CD4-positive, CD25-positive, alpha-beta regulatory T cell (primary cell): ENCODE data around the gene FAF2. TPM values are rescaled to one million over a fixed set of nuclear protein-coding genes. Genes with fewer than 3 reads are reported as not detected.

Experiments
- ATAC-seq, 2 donors: fragments of 150-1000 bp; cut with Tn5 transposase; one replicate each; pipeline ENCODE4 v1.10.0; 2021; ENCODE audit warnings: low read depth in 2 of 2, moderate number of reproducible peaks in 2 of 2, moderate library complexity in 1 of 2
- DNase-seq, 3 donors: peaks; one replicate each; pipeline versions ENCODE4 v3.0.0 to v3.0.0-alpha.2; 2012 to 2022; ENCODE audit warnings: mixed read lengths in 1 of 3
- H3K27ac ChIP-seq: one replicate; pipeline ENCODE4 v1.7.0; 2013; ENCODE audit warnings: mild to moderate bottlenecking, low read length; ENCODE audit not compliant: insufficient read depth, poor library complexity, severe bottlenecking
- H3K27me3 ChIP-seq: one replicate; pipeline ENCODE4 v1.7.0; 2013; ENCODE audit warnings: low read length; ENCODE audit not compliant: control insufficient read depth, insufficient read depth
- H3K36me3 ChIP-seq: one replicate; pipeline ENCODE4 v1.7.0; 2013; ENCODE audit warnings: mild to moderate bottlenecking, low read length, moderate library complexity; ENCODE audit not compliant: control insufficient read depth, insufficient read depth
- H3K4me1 ChIP-seq: 2 replicates; pipeline ENCODE4 v1.7.0; 2013; ENCODE audit warnings: mild to moderate bottlenecking, low read length; ENCODE audit not compliant: insufficient read depth, control insufficient read depth, poor library complexity, severe bottlenecking
- H3K4me3 ChIP-seq: one replicate; pipeline ENCODE4 v1.7.0; 2013; ENCODE audit warnings: low read depth, mild to moderate bottlenecking, low read length, moderate library complexity
- H3K9me3 ChIP-seq, 2 experiments: 1 replicate in 1 of 2; 2 replicates in 1 of 2; pipeline ENCODE4 v1.7.0; 2013; ENCODE audit warnings: low read length in 2 of 2, mild to moderate bottlenecking in 1 of 2, moderate library complexity in 1 of 2; ENCODE audit not compliant: control insufficient read depth in 2 of 2
- H3K27ac Mint-ChIP-seq, 3 donors: one replicate each; pipeline ENCODE4 v1.8.0; 2020 to 2022; ENCODE audit warnings: mild to moderate bottlenecking in 3 of 3, mixed read lengths in 3 of 3, moderate library complexity in 2 of 3
- H3K27me3 Mint-ChIP-seq: one replicate; pipeline ENCODE4 v1.8.0; 2022; ENCODE audit warnings: mild to moderate bottlenecking, mixed read lengths
- H3K36me3 Mint-ChIP-seq: one replicate; pipeline ENCODE4 v1.8.0; 2020; ENCODE audit warnings: mixed read lengths
- H3K4me1 Mint-ChIP-seq, 4 donors: one replicate each; pipeline ENCODE4 v1.8.0; 2020 to 2022; ENCODE audit warnings: mixed read lengths in 4 of 4, mild to moderate bottlenecking in 1 of 4
- H3K4me3 Mint-ChIP-seq, 4 donors: one replicate each; pipeline ENCODE4 v1.8.0; 2020 to 2022; ENCODE audit warnings: mild to moderate bottlenecking in 4 of 4, mixed read lengths in 4 of 4, moderate library complexity in 3 of 4
- H3K9me3 Mint-ChIP-seq, 7 donors: one replicate each; pipeline ENCODE4 v1.8.0; 2020 to 2022; ENCODE audit warnings: mixed read lengths in 7 of 7, mild to moderate bottlenecking in 3 of 7, moderate library complexity in 2 of 7
- polyA plus RNA-seq, 4 donors: library from polyadenylated mRNA; unstranded; fragments of 300-500 nt; fragmentation: Illumina TruSeq; gene quantifications; one replicate each; pipeline ENCODE4 v1.2.3, GENCODE V29; 2021
- total RNA-seq: library from RNA; stranded (reverse); gene quantifications from one replicate; pipeline ENCODE4 v1.2.3, GENCODE V29; 2022

Gene FAF2
- total and polyA plus RNA-seq, 5 donors from 2014 or later: 8.8 to 31.8 (median 14.4) TPM

DNA sequence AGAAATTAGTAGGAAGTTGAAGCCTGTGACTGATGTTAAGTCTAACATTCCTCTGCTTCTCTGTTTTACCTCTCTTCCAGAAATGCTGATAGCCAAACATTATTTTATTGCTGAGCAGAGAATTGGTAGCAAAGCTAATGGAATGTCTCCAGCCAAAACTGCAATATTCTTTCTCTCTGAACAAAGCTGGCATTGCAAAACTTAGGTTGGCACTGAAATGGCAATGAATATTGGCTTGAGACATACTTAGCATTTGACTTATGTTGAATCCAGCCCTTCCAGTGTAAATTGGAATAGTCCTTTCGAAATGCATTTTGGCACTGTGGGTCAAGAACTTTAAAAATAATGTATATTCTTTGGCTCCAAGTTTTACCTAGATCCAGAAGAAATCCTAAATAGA, 21.1 kb downstream of the FAF2 start:
- H3K36me3 Mint-ChIP-seq: peaks cover 37% of the 10 kb centered on the region
- DNase-seq (no peak), ATAC-seq (no peak)
- no peak overlapping the region for H3K4me3 ChIP-seq
- H3K27ac Mint-ChIP-seq: peak overlapping the region in 1 of 3 donors; percentile 4
- no peaks in the 10 kb centered on the region for H3K4me1 ChIP-seq
- H3K9me3 Mint-ChIP-seq: no peaks in the 10 kb centered on the region
- H3K4me1 Mint-ChIP-seq: peaks cover 26 to 46% (median 34%) of the 10 kb centered on the region in 4 donors
- H3K4me3 Mint-ChIP-seq: no peak overlapping the region
- no peaks in the 10 kb centered on the region for H3K9me3 ChIP-seq
- H3K27me3 Mint-ChIP-seq: no peaks in the 10 kb centered on the region
- H3K36me3 ChIP-seq: peaks cover 10% of the 10 kb centered on the region
- no peaks in the 10 kb centered on the region for H3K27me3 ChIP-seq
- no peak overlapping the region for H3K27ac ChIP-seq

DNA sequence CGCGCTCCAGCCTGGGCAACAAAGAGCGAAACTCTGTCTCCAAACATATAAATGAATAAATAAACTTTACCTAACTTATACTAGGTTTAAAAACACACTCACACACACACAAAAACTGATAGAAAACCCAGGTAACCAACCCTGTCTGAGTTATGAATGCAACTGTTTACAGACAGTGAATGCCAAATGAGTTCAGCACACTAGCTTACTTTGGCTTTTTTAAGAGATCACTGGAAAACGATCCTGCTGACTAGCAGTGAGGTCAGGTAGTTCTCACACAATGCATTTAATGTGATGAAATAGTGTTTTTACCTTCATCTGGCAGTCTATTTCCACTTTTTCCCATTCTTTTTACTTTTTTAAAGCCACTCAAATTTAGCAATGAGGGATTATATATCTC, 22.4 kb downstream of the FAF2 start:
- no peaks in the 10 kb centered on the region for H3K27me3 ChIP-seq
- ATAC-seq (no peak), DNase-seq (no peak)
- Mint-ChIP-seq H3K4me1 (peaks cover 26 to 50% (median 35%) of the 10 kb centered on the region in 4 donors), H3K9me3 (peaks cover 0 to 2% (median 0%) of the 10 kb centered on the region in 7 donors), H3K27ac (peak overlapping the region in 1 of 3 donors; percentile 1), H3K36me3 (peaks cover 41% of the 10 kb centered on the region), H3K4me3 (no peak overlapping the region), H3K27me3 (no peaks in the 10 kb centered on the region)
- no peak overlapping the region for H3K4me3 ChIP-seq
- H3K4me1 ChIP-seq: no peaks in the 10 kb centered on the region
- peaks cover 15% of the 10 kb centered on the region for H3K36me3 ChIP-seq
- H3K9me3 ChIP-seq: no peaks in the 10 kb centered on the region
- no peak overlapping the region for H3K27ac ChIP-seq

DNA sequence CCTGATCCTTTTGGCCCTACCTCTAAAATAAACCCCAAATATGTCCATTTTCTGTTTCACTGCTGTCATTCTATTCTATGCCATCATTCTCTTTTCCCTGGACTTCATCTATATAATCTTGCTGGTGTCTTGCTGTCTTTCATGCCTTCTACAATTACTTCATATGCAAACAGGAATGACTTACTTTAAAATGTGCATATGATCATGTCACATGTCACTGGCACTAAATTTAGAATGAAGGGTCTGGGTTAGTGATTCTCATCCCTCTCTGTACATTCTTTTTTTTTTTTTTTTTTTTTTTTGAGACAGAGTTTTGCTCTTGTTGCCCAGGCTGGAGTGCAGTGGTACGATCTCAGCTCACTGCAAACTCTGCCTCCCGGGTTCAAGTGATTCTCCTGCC, 22.9 kb downstream of the FAF2 start:
- Mint-ChIP-seq H3K27ac (peak overlapping the region in 1 of 3 donors; percentile 1), H3K4me1 (peaks cover 26 to 46% (median 32%) of the 10 kb centered on the region in 4 donors), H3K4me3 (no peak overlapping the region), H3K27me3 (no peaks in the 10 kb centered on the region), H3K9me3 (peaks cover 0 to 2% (median 0%) of the 10 kb centered on the region in 7 donors), H3K36me3 (peaks cover 37% of the 10 kb centered on the region)
- peaks cover 10% of the 10 kb centered on the region for H3K36me3 ChIP-seq
- ATAC-seq: no peak
- no peaks in the 10 kb centered on the region for H3K9me3 ChIP-seq
- no peak for DNase-seq
- H3K27ac ChIP-seq: no peak overlapping the region
- no peak overlapping the region for H3K4me3 ChIP-seq
- no peaks in the 10 kb centered on the region for H3K4me1 ChIP-seq
- H3K27me3 ChIP-seq: no peaks in the 10 kb centered on the region

DNA sequence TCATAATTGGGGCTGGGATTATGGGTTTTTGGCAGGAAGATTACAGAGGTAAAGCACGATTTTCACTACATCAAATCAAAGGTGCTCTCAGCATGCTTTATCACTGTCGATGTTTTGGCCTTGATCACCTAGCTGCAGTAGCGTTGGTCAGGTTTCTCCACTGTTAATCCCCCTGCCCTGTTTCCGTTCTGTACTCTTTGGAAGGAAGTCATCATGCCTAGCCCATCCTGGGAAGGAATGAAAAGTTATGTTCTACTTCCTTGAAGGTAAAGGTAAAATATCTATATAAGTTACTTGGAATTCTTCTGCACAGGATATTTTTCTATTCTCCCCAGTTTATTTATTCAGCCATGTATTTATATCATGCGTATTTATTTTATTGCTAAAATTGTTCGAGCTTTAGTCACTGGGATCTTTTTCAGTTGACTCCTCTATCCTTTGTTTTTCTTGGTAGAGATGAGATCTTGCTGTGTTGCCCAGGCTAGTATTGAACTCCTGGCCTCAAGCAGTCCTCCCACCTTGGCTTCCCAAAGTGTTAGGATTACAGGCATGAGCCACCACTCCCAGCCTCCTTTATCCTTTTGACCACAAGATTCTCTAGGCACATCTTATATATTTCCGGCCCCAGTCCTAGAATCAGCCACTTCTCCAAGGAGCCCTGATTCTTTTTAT, 25.3 kb downstream of the FAF2 start:
- Histone ChIP-seq H3K27me3 (no peaks in the 10 kb centered on the region), H3K4me1 (no peaks in the 10 kb centered on the region), H3K9me3 (no peaks in the 10 kb centered on the region), H3K27ac (no peak overlapping the region), H3K4me3 (no peak overlapping the region), H3K36me3 (peaks cover 8% of the 10 kb centered on the region)
- peaks cover 0 to 2% (median 0%) of the 10 kb centered on the region in 7 donors for H3K9me3 Mint-ChIP-seq
- no peak for DNase-seq
- peak overlapping the region in 2 of 3 donors; percentile 39 to 41 for H3K27ac Mint-ChIP-seq
- no peak for ATAC-seq
- H3K27me3 Mint-ChIP-seq: no peaks in the 10 kb centered on the region
- H3K4me3 Mint-ChIP-seq: no peak overlapping the region
- H3K4me1 Mint-ChIP-seq: peaks cover 24 to 37% (median 30%) of the 10 kb centered on the region in 4 donors
- peaks cover 30% of the 10 kb centered on the region for H3K36me3 Mint-ChIP-seq

DNA sequence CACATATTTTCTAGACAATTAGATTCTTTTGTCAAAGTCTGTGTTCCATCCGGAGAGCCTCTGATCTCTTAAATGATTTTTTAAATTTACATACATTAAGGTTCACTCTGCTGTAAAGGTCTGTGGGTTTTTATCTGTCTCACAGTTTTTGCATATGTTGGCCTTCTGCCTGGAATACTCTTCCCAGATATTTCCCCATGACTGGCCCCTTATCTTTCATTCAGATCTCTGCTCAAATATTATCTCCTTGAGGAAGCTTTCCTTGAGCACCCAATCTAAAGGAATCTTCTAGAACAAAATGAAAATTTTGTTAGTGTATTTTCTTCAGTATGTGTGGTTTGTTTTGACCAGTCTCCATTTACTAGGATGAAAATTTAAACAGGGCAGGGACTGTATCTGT, 26.3 kb downstream of the FAF2 start:
- Histone ChIP-seq H3K4me3 (no peak overlapping the region), H3K9me3 (no peaks in the 10 kb centered on the region), H3K36me3 (peaks cover 10% of the 10 kb centered on the region), H3K27me3 (no peaks in the 10 kb centered on the region), H3K4me1 (no peaks in the 10 kb centered on the region), H3K27ac (no peak overlapping the region)
- Mint-ChIP-seq H3K4me3 (no peak overlapping the region), H3K36me3 (peaks cover 34% of the 10 kb centered on the region), H3K27ac (no peak overlapping the region), H3K27me3 (no peaks in the 10 kb centered on the region), H3K9me3 (peaks cover 0 to 2% (median 0%) of the 10 kb centered on the region in 7 donors), H3K4me1 (peaks cover 28 to 41% (median 31%) of the 10 kb centered on the region in 4 donors)
- ATAC-seq (no peak), DNase-seq (no peak)

DNA sequence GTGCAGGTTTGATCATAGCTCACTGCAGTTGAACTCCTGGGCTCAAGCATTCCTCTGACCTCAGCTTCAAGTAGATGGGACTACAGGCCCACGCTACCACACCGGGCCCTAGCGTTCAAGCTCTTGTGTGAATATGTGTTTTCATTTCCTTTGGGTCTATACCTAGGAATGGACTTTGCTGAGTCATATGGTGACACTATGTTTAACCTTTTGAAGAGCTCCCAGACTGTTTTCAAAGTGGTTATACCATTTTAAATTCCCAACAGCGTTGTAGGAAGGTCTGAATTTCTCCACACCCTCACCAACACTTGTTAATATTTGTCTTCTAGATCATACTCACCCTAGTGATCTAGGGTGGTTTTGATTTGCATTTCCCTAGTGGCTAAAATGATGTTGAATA, 33.5 kb downstream of the FAF2 start:
- no peak overlapping the region for H3K27ac ChIP-seq
- H3K4me3 Mint-ChIP-seq: no peak overlapping the region
- DNase-seq: peak in 1 of 3 donors; percentile 18
- H3K27me3 ChIP-seq: no peaks in the 10 kb centered on the region
- no peak overlapping the region for H3K27ac Mint-ChIP-seq
- no peak overlapping the region for H3K4me3 ChIP-seq
- peaks cover 24% of the 10 kb centered on the region for H3K36me3 ChIP-seq
- H3K36me3 Mint-ChIP-seq: peaks cover 33% of the 10 kb centered on the region
- H3K4me1 Mint-ChIP-seq: peaks cover 26 to 50% (median 33%) of the 10 kb centered on the region in 4 donors
- H3K27me3 Mint-ChIP-seq: no peaks in the 10 kb centered on the region
- no peaks in the 10 kb centered on the region for H3K9me3 Mint-ChIP-seq
- H3K4me1 ChIP-seq: no peaks in the 10 kb centered on the region
- ATAC-seq: no peak
- no peaks in the 10 kb centered on the region for H3K9me3 ChIP-seq

DNA sequence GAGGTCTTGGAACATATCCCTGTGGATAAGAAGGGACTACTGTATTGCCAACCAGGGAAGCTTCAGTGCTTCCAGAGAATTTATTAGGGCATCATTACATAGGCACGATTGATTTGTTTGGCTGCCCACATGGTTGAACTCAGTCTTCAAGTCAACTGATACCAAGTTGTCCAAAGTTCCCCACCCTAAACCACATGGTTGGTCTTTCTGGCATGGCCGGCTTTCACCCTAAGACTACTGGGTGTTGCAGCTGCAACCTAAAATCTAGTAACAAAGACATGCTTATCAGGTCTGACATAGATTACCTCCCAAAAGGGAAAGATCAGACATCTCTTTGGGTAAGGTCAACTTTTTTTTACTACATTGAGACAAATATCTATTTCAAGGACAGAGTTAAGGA, 37.0 kb downstream of the FAF2 start:
- peaks cover 27 to 67% (median 48%) of the 10 kb centered on the region in 4 donors for H3K4me1 Mint-ChIP-seq
- no peak for ATAC-seq
- peaks cover 40% of the 10 kb centered on the region for H3K36me3 Mint-ChIP-seq
- H3K9me3 Mint-ChIP-seq: no peaks in the 10 kb centered on the region
- H3K27ac Mint-ChIP-seq: no peak overlapping the region
- H3K27me3 Mint-ChIP-seq: no peaks in the 10 kb centered on the region
- H3K4me3 Mint-ChIP-seq: no peak overlapping the region
- Histone ChIP-seq H3K9me3 (no peaks in the 10 kb centered on the region), H3K27ac (no peak overlapping the region), H3K36me3 (peaks cover 34% of the 10 kb centered on the region), H3K4me3 (no peak overlapping the region), H3K27me3 (no peaks in the 10 kb centered on the region), H3K4me1 (peaks cover 24% of the 10 kb centered on the region)
- no peak for DNase-seq

DNA sequence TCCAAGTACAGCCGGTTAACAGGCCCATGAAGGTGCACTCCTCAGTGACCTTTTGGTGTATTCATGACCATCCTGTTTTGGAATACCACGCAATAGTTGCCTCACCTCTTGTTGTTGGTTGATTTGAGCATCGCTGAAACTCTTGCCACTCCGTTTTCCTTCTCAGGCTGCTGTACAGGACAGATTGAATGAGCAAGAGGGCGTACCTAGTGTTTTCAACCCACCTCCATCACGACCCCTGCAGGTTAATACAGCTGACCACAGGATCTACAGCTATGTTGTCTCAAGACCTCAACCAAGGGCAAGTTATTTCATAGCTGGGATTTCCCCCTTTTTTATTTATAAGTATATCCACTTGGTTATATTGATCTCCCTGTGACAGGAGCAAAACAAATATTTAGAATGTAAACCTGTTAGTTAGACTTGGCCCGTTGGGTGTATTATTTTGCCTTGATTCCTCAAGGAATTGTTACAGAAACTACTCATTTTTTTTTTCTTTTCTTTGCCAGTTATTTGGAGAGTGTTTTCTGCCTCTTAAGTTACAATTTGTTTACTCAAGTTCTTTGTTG, 38.1 kb downstream of the FAF2 start:
- H3K9me3 ChIP-seq: no peaks in the 10 kb centered on the region
- peaks cover 24% of the 10 kb centered on the region for H3K4me1 ChIP-seq
- Mint-ChIP-seq H3K4me1 (peaks cover 31 to 71% (median 50%) of the 10 kb centered on the region in 4 donors), H3K4me3 (no peak overlapping the region), H3K27me3 (no peaks in the 10 kb centered on the region), H3K27ac (peak overlapping the region in 2 of 3 donors; percentile 4 to 55), H3K9me3 (no peaks in the 10 kb centered on the region), H3K36me3 (peaks cover 50% of the 10 kb centered on the region)
- no peaks in the 10 kb centered on the region for H3K27me3 ChIP-seq
- no peak overlapping the region for H3K4me3 ChIP-seq
- H3K27ac ChIP-seq: no peak overlapping the region
- ATAC-seq (no peak), DNase-seq (no peak)
- peaks cover 44% of the 10 kb centered on the region for H3K36me3 ChIP-seq
